Right atrium auricular region (tissue), 2 donors: Measurements from ENCODE around the gene PRDM16. TPM values are rescaled to one million over a fixed set of nuclear protein-coding genes. Genes with fewer than 3 reads are reported as not detected.
A peak's percentile ranks its signal among the peaks of the same experiment; 100 is the strongest.

Source experiments
- DNase-seq: peaks from one replicate; pipeline ENCODE4 v3.0.0-alpha.2; 2019; ENCODE audit warnings: low spot score
- H3K27ac ChIP-seq, 2 donors: fragments of 200-600 bp; sonication (generic); 1 replicate in 1 of 2; 2 replicates in 1 of 2; pipeline ENCODE4 v1.5.1; 2016 to 2019
- H3K27me3 ChIP-seq, 2 donors: fragments of 200-600 bp; sonication (generic); one replicate each; pipeline versions ENCODE4 v1.5.1 to v1.6.0; 2017 to 2019
- H3K36me3 ChIP-seq: fragments of 200-600 bp; sonication (generic); one replicate; pipeline ENCODE4 v1.5.1; 2016
- H3K4me1 ChIP-seq, 2 donors: fragments of 200-600 bp; sonication (generic); one replicate each; pipeline versions ENCODE4 v1.5.1 to v1.6.0; 2017 to 2019
- H3K4me3 ChIP-seq, 2 donors: fragments of 200-600 bp; sonication (generic); 1 replicate in 1 of 2; 2 replicates in 1 of 2; pipeline ENCODE4 v1.5.1; 2017 to 2019; ENCODE audit warnings: mild to moderate bottlenecking in 1 of 2, moderate library complexity in 1 of 2
- H3K9me3 ChIP-seq, 2 donors: fragments of 200-600 bp; sonication (generic); one replicate each; pipeline ENCODE4 v1.5.1; 2019
- CTCF ChIP-seq, 2 donors: fragments of 200-600 bp; sonication (generic); IDR thresholded peaks; one replicate each; pipeline ENCODE4 v1.5.1; 2019; ENCODE audit warnings: antibody characterized with exemption in 2 of 2
- total RNA-seq, 2 donors: library from RNA; depleted of rRNA; stranded (reverse); fragments of >200 nt; gene quantifications; one replicate each; pipeline ENCODE4 v1.1.0, GENCODE V29; 2016

PRDM16 gene
- total RNA-seq, 2 donors from 2014 or later = 0.22 to 3.3 TPM

- no peak for TF ChIP-seq CTCF (IDR thresholded peaks at IDR 0.05)
- no peaks in the 10 kb centered on the region for H3K27me3 ChIP-seq
- peaks cover 0 to 31% of the 10 kb centered on the region in 2 donors for H3K4me1 ChIP-seq
- no peak for DNase-seq
- H3K9me3 ChIP-seq = no peaks in the 10 kb centered on the region
- peak overlapping the region; percentile 39 to 58 for H3K27ac ChIP-seq
- no peaks in the 10 kb centered on the region for H3K36me3 ChIP-seq
- peak overlapping the region in 1 of 2 donors; percentile 4 for H3K4me3 ChIP-seq
Measured at GRCh38 chr1:3126756-3127678, 58.0 kb downstream of the PRDM16 start.

- Histone ChIP-seq H3K4me3 (peak overlapping the region in 1 of 2 donors; percentile 4), H3K27ac (peak overlapping the region; percentile 39 to 58), H3K36me3 (no peaks in the 10 kb centered on the region), H3K4me1 (peaks cover 0 to 31% of the 10 kb centered on the region in 2 donors), H3K27me3 (no peaks in the 10 kb centered on the region), H3K9me3 (no peaks in the 10 kb centered on the region)
- no peak for TF ChIP-seq CTCF (IDR thresholded peaks at IDR 0.05)
- no peak for DNase-seq
Measured at GRCh38 chr1:3127738-3128137, 58.7 kb downstream of the PRDM16 start.

- Histone ChIP-seq H3K4me1 (peaks cover 0 to 33% of the 10 kb centered on the region in 2 donors), H3K27me3 (no peaks in the 10 kb centered on the region), H3K36me3 (no peaks in the 10 kb centered on the region), H3K9me3 (no peaks in the 10 kb centered on the region), H3K4me3 (no peak overlapping the region), H3K27ac (peak overlapping the region in 1 of 2 donors; percentile 58)
- TF ChIP-seq CTCF (IDR thresholded peaks at IDR 0.05) = no peak
- no peak for DNase-seq
Measured at GRCh38 chr1:3128431-3129132, 59.6 kb downstream of the PRDM16 start.

- no peak for TF ChIP-seq CTCF (IDR thresholded peaks at IDR 0.05)
- peaks cover 0 to 38% of the 10 kb centered on the region in 2 donors for H3K4me1 ChIP-seq
- no peak overlapping the region for H3K4me3 ChIP-seq
- no peak overlapping the region for H3K27ac ChIP-seq
- no peak for DNase-seq
- no peaks in the 10 kb centered on the region for H3K36me3 ChIP-seq
- no peaks in the 10 kb centered on the region for H3K9me3 ChIP-seq
- no peaks in the 10 kb centered on the region for H3K27me3 ChIP-seq
Measured at GRCh38 chr1:3129133-3129490, 60.1 kb downstream of the PRDM16 start.

- no peak for DNase-seq
- no peak for TF ChIP-seq CTCF (IDR thresholded peaks at IDR 0.05)
- Histone ChIP-seq H3K27me3 (no peaks in the 10 kb centered on the region), H3K27ac (no peak overlapping the region), H3K36me3 (no peaks in the 10 kb centered on the region), H3K9me3 (no peaks in the 10 kb centered on the region), H3K4me3 (no peak overlapping the region), H3K4me1 (peaks cover 0 to 38% of the 10 kb centered on the region in 2 donors)
Measured at GRCh38 chr1:3130268-3130667, 61.3 kb downstream of the PRDM16 start.
